Neuronal stem cell (in vitro differentiated cells): ENCODE data around the gene COL13A1.

Experiments used
- DNase-seq: peaks from one replicate; pipeline ENCODE4 v3.0.0-alpha.2; 2013; ENCODE audit warnings: low spot score
- H2AFZ ChIP-seq: one replicate; pipeline ENCODE4 v1.6.1; 2013; ENCODE audit warnings: mild to moderate bottlenecking, low read length, inconsistent platforms
- H2AK5ac ChIP-seq: 2 replicates; pipeline ENCODE4 v1.6.1; 2013; ENCODE audit warnings: low read depth, mild to moderate bottlenecking, inconsistent platforms, low read length, moderate library complexity, mixed read lengths
- H2BK120ac ChIP-seq: 2 replicates; pipeline ENCODE4 v1.6.1; 2013; ENCODE audit warnings: low read depth, mild to moderate bottlenecking, inconsistent platforms, low read length, moderate library complexity, mixed read lengths
- H2BK12ac ChIP-seq: one replicate; pipeline ENCODE4 v1.6.1; 2013; ENCODE audit warnings: low read length, inconsistent platforms
- H2BK15ac ChIP-seq: 2 replicates; pipeline ENCODE4 v1.6.1; 2013; ENCODE audit warnings: mild to moderate bottlenecking, low read length, inconsistent platforms, mixed read lengths
- H2BK5ac ChIP-seq: one replicate; pipeline ENCODE4 v1.6.1; 2013; ENCODE audit warnings: inconsistent platforms, mild to moderate bottlenecking, low read length, moderate library complexity
- H3K14ac ChIP-seq: one replicate; pipeline ENCODE4 v1.6.1; 2013; ENCODE audit warnings: low read length, inconsistent platforms
- H3K18ac ChIP-seq: 2 replicates; pipeline ENCODE4 v1.6.1; 2013; ENCODE audit warnings: low read length, inconsistent platforms
- H3K23ac ChIP-seq: 2 replicates; pipeline ENCODE4 v1.6.1; 2013; ENCODE audit warnings: low read depth, mild to moderate bottlenecking, mixed read lengths, low read length, inconsistent platforms; ENCODE audit not compliant: poor library complexity
- H3K27ac ChIP-seq: replicated peaks from 3 replicates; pipeline ENCODE4 v1.5.1; 2013; ENCODE audit warnings: low read length, inconsistent platforms
- H3K27me3 ChIP-seq, 3 experiments: 2 replicates each; pipeline ENCODE4 v1.6.1; 2013; ENCODE audit warnings: low read length in 3 of 3, mild to moderate bottlenecking in 2 of 3, inconsistent platforms in 1 of 3, low read depth in 1 of 3, mixed read lengths in 1 of 3, moderate library complexity in 1 of 3; ENCODE audit not compliant: control insufficient read depth in 3 of 3, insufficient read depth in 3 of 3
- H3K36me3 ChIP-seq, 2 donors: replicated peaks in 1 of 2; 2 replicates each; pipeline ENCODE4 v1.6.1; 2013; ENCODE audit warnings: low read length in 2 of 2; ENCODE audit not compliant: control insufficient read depth in 2 of 2, insufficient read depth in 2 of 2
- H3K4ac ChIP-seq: 2 replicates; pipeline ENCODE4 v1.6.1; 2013; ENCODE audit warnings: inconsistent platforms, mild to moderate bottlenecking, low read length, moderate library complexity
- H3K4me1 ChIP-seq, 2 donors: 1 replicate in 1 of 2; 2 replicates in 1 of 2; pipeline ENCODE4 v1.6.1; 2013; ENCODE audit warnings: low read length in 2 of 2, low read depth in 1 of 2; ENCODE audit not compliant: control insufficient read depth in 2 of 2, insufficient read depth in 1 of 2
- H3K4me2 ChIP-seq: one replicate; pipeline ENCODE4 v1.6.1; 2013; ENCODE audit warnings: mild to moderate bottlenecking, low read length, inconsistent platforms; ENCODE audit not compliant: insufficient read depth, poor library complexity, severe bottlenecking
- H3K4me3 ChIP-seq, 2 donors: 2 replicates each; pipeline ENCODE4 v1.5.1; 2013; ENCODE audit warnings: low read length in 2 of 2, mild to moderate bottlenecking in 2 of 2, inconsistent platforms in 1 of 2, moderate library complexity in 1 of 2
- H3K79me1 ChIP-seq: one replicate; pipeline ENCODE4 v1.6.1; 2013; ENCODE audit warnings: low read depth, mild to moderate bottlenecking, inconsistent platforms, low read length, moderate library complexity
- H3K9ac ChIP-seq: one replicate; pipeline ENCODE4 v1.6.1; 2013; ENCODE audit warnings: mild to moderate bottlenecking, low read depth, low read length, inconsistent platforms; ENCODE audit not compliant: poor library complexity
- H3K9me3 ChIP-seq, 2 donors: replicated peaks in 1 of 2; 2 replicates each; pipeline versions ENCODE3 to v1.6.1; 2013; ENCODE audit warnings: low read length in 2 of 2, mild to moderate bottlenecking in 2 of 2, inconsistent platforms in 1 of 2, low read depth in 1 of 2, mixed read lengths in 1 of 2, moderate library complexity in 1 of 2; ENCODE audit not compliant: control insufficient read depth in 2 of 2, insufficient read depth in 1 of 2
- H4K8ac ChIP-seq: one replicate; pipeline ENCODE4 v1.6.1; 2013; ENCODE audit warnings: low read depth, mild to moderate bottlenecking, inconsistent platforms, low read length, moderate library complexity
- H4K91ac ChIP-seq: one replicate; pipeline ENCODE4 v1.6.1; 2013; ENCODE audit warnings: low read length, low read depth, mild to moderate bottlenecking, inconsistent platforms; ENCODE audit not compliant: poor library complexity
- WGBS, 2 donors: extraction: QIAGEN DNeasy Blood & Tissue Kit; methylation state at CpG; one replicate each; pipeline ENCODE4 v1.1.7; 2013; ENCODE audit warnings: missing lambda C conversion rate in 2 of 2, mixed read lengths in 1 of 2; ENCODE audit not compliant: insufficient read length in 2 of 2, insufficient replicate concordance in 1 of 2; ENCODE audit errors: extremely low coverage in 2 of 2; 5-methylcytosine and 5-hydroxymethylcytosine counted together

COL13A1 gene

GRCh38 chr10:69849825-69850224 is 48.1 kb downstream of the COL13A1 start:
- no peaks in the 10 kb centered on the region for H3K79me1 ChIP-seq
- no peak for DNase-seq
- H4K91ac ChIP-seq, result no peak overlapping the region
- no peak overlapping the region for H3K4me2 ChIP-seq
- H2BK5ac ChIP-seq, result no peak overlapping the region
- peak overlapping the region; percentile 29 for H2AK5ac ChIP-seq
- no peaks in the 10 kb centered on the region for H3K36me3 ChIP-seq
- H3K4me1 ChIP-seq, result peaks cover 25 to 41% of the 10 kb centered on the region in 2 donors
- no peak overlapping the region for H2BK12ac ChIP-seq
- H3K9me3 ChIP-seq, result no peaks in the 10 kb centered on the region
- no peak overlapping the region for H3K4me3 ChIP-seq
- no CpG with 5 or more reads among the region's 7 CpGs for WGBS, 2 donors
- H2BK120ac ChIP-seq, result no peak overlapping the region
- H3K18ac ChIP-seq, result peak overlapping the region; percentile 23
- H2AFZ ChIP-seq, result no peak overlapping the region
- H3K9ac ChIP-seq, result no peak overlapping the region
- H2BK15ac ChIP-seq, result no peak overlapping the region
- H3K14ac ChIP-seq, result no peak overlapping the region
- no peak overlapping the region for H3K4ac ChIP-seq
- no peaks in the 10 kb centered on the region for H3K27me3 ChIP-seq
- H3K23ac ChIP-seq, result no peak overlapping the region
- no peak overlapping the region for H4K8ac ChIP-seq
- no peak overlapping the region for H3K27ac ChIP-seq

GRCh38 chr10:69850440-69850839 is 48.7 kb downstream of the COL13A1 start:
- Histone ChIP-seq H2BK15ac (no peak overlapping the region), H2AFZ (no peak overlapping the region), H3K36me3 (no peaks in the 10 kb centered on the region), H3K4me3 (no peak overlapping the region), H3K18ac (no peak overlapping the region), H3K9me3 (no peaks in the 10 kb centered on the region), H4K91ac (no peak overlapping the region), H3K79me1 (no peaks in the 10 kb centered on the region), H4K8ac (no peak overlapping the region), H3K27me3 (no peaks in the 10 kb centered on the region), H2AK5ac (no peak overlapping the region), H3K4ac (no peak overlapping the region), H2BK12ac (no peak overlapping the region), H3K4me1 (peaks cover 24 to 40% of the 10 kb centered on the region in 2 donors), H2BK120ac (no peak overlapping the region), H3K9ac (no peak overlapping the region), H3K14ac (no peak overlapping the region), H3K23ac (no peak overlapping the region), H3K27ac (no peak overlapping the region), H3K4me2 (no peak overlapping the region), H2BK5ac (no peak overlapping the region)
- WGBS, 2 donors, result no CpG with 5 or more reads among the region's 6 CpGs
- DNase-seq, result no peak

DNA sequence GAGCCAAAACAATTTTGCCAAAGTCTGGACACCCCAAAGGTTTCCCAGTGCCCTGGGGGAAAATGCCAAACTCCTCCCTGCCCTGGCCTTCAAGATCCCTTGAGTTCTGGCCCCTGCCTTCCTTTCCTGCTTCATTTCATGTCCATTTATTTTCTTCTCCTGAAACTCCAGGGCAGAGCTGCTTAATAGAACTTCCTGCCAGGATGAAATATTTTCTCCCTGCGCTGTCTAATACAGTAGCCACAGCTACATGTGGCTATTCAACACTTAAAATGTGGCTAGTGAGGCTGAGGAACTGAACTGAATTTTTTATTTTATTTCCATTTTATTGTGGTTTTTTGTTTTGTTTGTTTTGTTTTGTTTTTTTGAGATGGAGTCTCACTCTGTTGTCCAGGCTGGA is 49.6 kb downstream of the COL13A1 start:
- Histone ChIP-seq H2AK5ac (no peak overlapping the region), H2BK12ac (no peak overlapping the region), H3K4ac (no peak overlapping the region), H3K4me1 (peaks cover 18 to 32% of the 10 kb centered on the region in 2 donors), H4K8ac (no peak overlapping the region), H3K23ac (no peak overlapping the region), H3K27me3 (peaks cover 0 to 2% (median 0%) of the 10 kb centered on the region in 3 experiments), H2BK120ac (no peak overlapping the region), H2BK15ac (no peak overlapping the region), H2BK5ac (no peak overlapping the region), H3K4me3 (no peak overlapping the region), H3K9ac (no peak overlapping the region), H3K36me3 (no peaks in the 10 kb centered on the region), H4K91ac (no peak overlapping the region), H3K79me1 (no peaks in the 10 kb centered on the region), H3K27ac (no peak overlapping the region), H3K14ac (no peak overlapping the region), H2AFZ (no peak overlapping the region), H3K4me2 (no peak overlapping the region), H3K9me3 (no peaks in the 10 kb centered on the region), H3K18ac (no peak overlapping the region)
- DNase-seq, result no peak
- WGBS, 2 donors, result no CpG with 5 or more reads among the region's 1 CpG

DNA sequence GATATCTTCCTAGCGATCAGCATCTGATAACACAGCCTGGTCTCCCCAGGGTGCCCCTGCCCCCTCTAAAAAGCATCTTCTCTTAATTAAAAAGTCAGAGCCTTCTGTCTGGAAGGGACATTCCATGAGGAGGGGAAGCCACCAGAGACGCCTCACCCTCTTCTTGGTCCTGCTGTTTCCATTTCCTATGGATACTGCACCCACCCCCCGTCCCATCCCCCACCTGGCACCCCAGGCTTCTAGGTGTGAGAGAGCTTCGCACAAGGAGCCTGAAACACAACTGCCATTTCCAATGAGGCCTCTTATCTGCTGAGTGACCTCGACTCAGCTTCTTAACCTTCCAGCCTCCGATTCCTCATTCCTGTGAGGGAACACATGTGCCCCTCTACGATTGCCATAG is 51.4 kb downstream of the COL13A1 start:
- no peaks in the 10 kb centered on the region for H3K79me1 ChIP-seq
- H2AK5ac ChIP-seq, result no peak overlapping the region
- H3K9me3 ChIP-seq, result no peaks in the 10 kb centered on the region
- DNase-seq, result no peak
- H3K4ac ChIP-seq, result no peak overlapping the region
- peaks cover 7 to 21% of the 10 kb centered on the region in 2 donors for H3K4me1 ChIP-seq
- H3K14ac ChIP-seq, result no peak overlapping the region
- no peaks in the 10 kb centered on the region for H3K36me3 ChIP-seq
- H2BK5ac ChIP-seq, result no peak overlapping the region
- H3K4me2 ChIP-seq, result no peak overlapping the region
- no peak overlapping the region for H3K9ac ChIP-seq
- H3K27ac ChIP-seq, result no peak overlapping the region
- no peak overlapping the region for H4K8ac ChIP-seq
- WGBS, 2 donors, result no CpG with 5 or more reads among the region's 7 CpGs
- no peak overlapping the region for H3K23ac ChIP-seq
- H3K4me3 ChIP-seq, result no peak overlapping the region
- H3K18ac ChIP-seq, result no peak overlapping the region
- no peak overlapping the region for H2AFZ ChIP-seq
- no peak overlapping the region for H2BK12ac ChIP-seq
- no peak overlapping the region for H4K91ac ChIP-seq
- peaks cover 0 to 2% (median 0%) of the 10 kb centered on the region in 3 experiments for H3K27me3 ChIP-seq
- no peak overlapping the region for H2BK15ac ChIP-seq
- H2BK120ac ChIP-seq, result no peak overlapping the region
